Measurements from ENCODE around the gene CHTF18. TPM values are rescaled to one million over a fixed set of nuclear protein-coding genes. Genes with fewer than 3 reads are reported as not detected.
"Not testable (repeated sequence)": the region's sequence is repeated elsewhere in the genome, so short reads cannot be mapped to it uniquely, and the experiment has no call there.

CHTF18 gene
- total RNA-seq, 1 experiment from 2014 or later = 22.6 TPM

DNA sequence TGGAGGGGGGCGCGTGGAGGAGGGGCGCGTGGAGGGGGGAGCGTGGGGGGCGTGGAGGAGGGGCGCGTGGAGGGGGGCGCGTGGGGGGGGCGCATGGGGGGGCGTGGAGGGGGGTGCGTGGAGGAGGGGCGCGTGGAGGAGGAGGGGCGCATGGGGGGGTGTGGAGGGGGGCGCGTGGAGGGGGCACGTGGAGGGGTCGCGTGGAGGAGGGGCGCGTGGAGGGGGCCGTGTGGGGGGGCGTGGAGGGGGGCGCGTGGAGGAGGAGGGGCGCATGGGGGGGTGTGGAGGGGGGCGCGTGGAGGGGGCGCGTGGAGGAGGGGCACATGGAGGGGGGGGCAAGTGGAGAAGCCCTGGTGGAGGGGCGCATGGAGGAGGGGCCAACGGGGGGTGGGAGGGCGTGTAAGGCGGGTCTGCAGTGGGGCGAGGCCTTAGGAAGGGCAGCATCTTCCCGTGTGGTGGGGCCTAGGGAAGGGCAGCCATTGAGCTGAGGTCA, 20.6 kb upstream of the CHTF18 start:
- H3K4me3 ChIP-seq = no peak overlapping the region
- DNase-seq = no peak
- no peaks in the 10 kb centered on the region for H3K36me3 ChIP-seq
- no peaks in the 10 kb centered on the region for H3K9me3 ChIP-seq
- no peaks in the 10 kb centered on the region for H3K27me3 ChIP-seq

DNA sequence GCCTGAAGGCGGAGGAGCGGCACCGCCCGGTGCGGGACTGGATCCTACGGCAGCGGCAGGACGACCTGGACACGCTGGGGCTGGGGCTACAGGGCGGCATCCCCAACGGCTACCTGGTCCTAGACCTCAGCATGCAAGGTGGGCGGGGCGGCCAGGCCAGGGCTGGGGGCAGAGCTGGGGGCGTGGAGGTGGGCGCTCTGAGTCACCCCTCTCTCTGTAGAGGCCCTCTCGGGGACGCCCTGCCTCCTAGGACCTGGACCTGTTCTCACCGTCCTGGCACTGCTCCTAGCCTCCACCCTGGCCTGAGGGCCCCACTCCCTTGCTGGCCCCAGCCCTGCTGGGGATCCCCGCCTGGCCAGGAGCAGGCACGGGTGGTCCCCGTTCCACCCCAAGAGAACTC, 20.0 kb upstream of the CHTF18 start:
- no peaks in the 10 kb centered on the region for H3K36me3 ChIP-seq
- no peaks in the 10 kb centered on the region for H3K9me3 ChIP-seq
- H3K4me3 ChIP-seq = no peak overlapping the region
- no peaks in the 10 kb centered on the region for H3K27me3 ChIP-seq
- DNase-seq = no peak

DNA sequence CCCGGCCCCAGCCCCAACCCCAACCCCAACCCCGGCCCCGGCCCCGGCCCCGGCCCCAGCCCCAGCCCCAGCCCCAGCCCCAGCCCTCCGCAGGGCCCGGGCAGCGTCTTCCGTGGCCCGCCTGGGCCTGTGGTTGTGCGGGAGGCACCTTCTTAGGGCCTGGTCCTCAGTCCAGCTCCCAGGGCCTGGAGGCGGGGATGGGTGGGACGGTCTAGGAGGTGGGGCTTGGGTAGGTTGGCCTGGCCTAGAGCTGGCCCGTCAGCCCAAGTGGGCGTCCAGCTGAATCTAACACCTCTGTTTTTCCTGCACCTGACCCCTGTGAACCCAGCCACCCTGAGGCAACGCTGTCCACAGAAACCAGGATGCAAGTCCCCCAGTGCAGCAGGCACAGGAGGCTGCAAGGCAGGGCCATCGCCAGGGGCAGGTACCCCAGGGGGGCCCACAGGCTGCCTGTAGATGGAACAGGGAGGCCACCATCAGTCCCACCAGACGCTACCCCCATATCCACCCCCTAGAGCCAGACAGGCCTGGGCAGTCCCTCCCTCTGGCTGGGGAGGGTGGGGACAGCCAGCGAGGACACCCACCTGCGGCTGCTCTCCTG, 19.1 kb upstream of the CHTF18 start:
- no peaks in the 10 kb centered on the region for H3K9me3 ChIP-seq
- no peak for DNase-seq
- no peaks in the 10 kb centered on the region for H3K36me3 ChIP-seq
- no peak overlapping the region for H3K4me3 ChIP-seq
- no peaks in the 10 kb centered on the region for H3K27me3 ChIP-seq

DNA sequence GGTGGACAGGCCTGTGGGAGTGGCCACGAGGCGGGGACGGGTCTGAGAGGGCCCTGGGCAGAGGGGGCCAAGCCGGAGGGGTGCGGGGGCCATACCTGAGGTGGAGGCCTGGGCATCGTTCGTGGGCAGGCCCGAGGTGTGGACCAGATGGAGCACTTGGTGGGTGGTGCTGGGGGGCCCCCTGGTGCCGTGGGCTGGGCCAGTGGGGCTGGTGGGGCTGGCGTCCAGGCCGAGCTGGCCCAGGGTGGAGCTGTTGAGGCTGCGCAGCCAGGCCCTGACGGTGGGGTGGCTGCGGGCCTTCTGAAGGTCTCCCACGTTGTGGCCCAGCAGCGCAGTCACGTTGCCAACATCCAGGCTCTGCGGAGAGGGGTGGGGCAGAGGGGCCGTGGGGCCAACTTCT, 18.5 kb upstream of the CHTF18 start:
- no peaks in the 10 kb centered on the region for H3K27me3 ChIP-seq
- no peak for DNase-seq
- H3K36me3 ChIP-seq = no peaks in the 10 kb centered on the region
- no peak overlapping the region for H3K4me3 ChIP-seq
- H3K9me3 ChIP-seq = no peaks in the 10 kb centered on the region

DNA sequence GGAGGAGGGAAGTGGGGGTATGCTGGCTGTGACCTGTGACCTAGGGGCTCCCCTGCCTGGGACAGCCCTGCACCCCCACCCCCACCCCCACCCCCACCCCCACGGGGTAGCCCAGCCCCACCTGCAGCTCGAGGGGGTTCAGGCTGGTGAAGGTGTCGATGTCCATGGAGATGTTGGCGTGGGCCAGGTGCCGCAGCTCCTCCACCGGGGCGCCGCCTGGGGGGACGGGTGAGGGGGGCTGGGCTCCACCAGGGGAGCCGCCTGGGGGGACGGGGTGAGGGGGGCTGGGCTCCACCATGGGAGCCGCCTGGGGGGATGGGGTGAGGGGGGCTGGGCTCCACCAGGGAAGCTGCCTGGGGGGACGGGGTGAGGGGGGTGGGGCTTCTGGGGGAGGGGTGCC, 18.0 kb upstream of the CHTF18 start:
- Histone ChIP-seq H3K36me3 (no peaks in the 10 kb centered on the region), H3K27me3 (no peaks in the 10 kb centered on the region), H3K9me3 (no peaks in the 10 kb centered on the region), H3K4me3 (no peak overlapping the region)
- DNase-seq = no peak

DNA sequence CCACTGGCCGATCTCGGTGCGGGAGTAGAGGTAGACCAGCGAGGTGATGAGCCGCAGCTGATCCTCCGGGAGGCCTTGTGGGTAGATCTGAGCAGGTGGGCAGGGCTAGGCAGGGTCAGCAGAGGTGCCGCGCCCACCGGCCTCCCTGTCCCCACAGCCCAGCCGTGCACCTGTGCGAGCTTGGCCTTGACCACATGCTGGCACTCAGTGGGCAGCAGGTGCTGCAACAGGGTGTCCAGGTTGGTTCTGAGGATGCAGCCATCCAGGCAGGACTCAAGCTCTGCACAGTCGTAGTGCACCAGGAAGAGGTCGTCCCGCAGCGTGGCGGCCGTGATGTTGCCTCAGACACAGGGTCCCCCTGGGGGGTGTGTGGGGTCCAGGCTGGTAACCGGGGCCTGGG, 15.5 kb upstream of the CHTF18 start:
- Histone ChIP-seq H3K4me3 (no peak overlapping the region), H3K27me3 (peaks cover 3% of the 10 kb centered on the region; the same call in 1 of the 2 replicates), H3K9me3 (no peaks in the 10 kb centered on the region), H3K36me3 (no peaks in the 10 kb centered on the region)
- DNase-seq = no peak

DNA sequence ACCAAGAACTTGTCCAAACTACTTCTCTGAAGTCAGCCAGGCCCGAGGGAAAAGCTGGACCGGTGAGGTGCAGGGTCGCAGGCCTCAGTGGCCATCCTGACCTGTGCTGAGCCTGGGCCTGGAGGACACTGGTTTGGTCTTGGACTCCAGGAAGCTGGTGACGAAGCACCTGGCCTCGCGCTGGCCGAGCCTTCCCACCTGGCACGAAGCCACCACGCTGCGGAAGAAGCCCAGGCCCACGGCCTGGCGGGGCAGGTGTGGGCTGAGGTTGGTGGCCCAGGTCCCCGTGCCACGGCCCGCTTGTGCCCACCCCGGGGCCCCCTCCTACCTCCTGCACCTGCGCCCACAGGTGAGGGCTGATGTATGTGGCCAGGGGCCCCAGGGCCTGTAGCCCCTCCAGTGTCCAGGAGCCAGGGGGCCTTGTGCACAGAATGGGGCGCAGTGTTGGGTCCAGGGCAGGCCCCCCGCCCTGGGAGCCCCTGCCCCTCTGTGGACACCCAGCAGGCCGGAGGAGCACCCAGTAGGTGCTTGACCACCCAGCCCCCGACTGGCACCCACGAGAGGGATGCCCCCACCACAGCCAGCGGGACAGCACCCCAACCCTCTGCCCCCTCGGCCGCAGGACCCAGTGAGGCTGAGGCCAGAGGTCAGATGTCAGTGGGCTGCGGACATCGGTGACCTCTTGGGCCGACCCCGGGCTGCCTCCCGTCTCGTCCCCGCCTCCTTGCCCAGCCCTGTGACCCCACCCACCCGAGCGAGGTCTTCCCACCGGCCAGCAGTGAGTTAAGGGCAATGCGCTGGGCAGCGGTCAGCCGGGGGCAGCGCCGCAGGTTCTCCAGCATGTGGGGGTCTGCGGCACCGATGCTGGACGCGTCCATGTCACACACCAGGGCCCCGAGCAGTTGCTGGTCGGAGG, 14.1 kb upstream of the CHTF18 start:
- DNase-seq = no peak
- Histone ChIP-seq H3K4me3 (no peak overlapping the region), H3K36me3 (no peaks in the 10 kb centered on the region), H3K27me3 (peaks cover 5% of the 10 kb centered on the region), H3K9me3 (no peaks in the 10 kb centered on the region)

DNA sequence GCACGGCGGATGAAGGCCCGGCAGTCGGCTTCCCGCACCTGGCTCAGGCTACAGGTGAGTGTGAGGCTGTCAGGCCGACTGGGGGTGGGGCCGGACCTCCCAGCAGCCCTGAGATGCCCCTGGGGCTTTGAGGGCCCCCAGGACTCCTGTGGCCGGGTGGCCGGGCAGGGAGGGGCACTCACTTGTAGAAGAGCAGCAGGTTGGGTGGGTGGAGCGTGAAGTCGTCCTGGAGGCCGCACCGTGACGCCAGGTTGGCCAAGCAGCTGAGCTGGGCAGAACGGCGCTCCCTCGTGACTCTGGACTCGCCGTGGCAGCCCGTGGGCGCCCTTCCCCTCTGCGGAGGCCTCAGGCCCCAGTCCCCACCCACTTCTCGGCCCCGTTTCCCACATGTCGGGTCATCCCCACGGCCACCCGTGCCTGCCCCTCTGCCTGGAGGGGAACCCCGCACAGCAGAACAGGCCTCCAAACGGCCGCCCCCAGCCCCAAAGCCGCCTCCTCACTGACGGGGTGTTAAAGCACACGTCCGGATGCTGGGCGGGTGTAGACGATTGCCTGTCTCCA, 13.1 kb upstream of the CHTF18 start:
- Histone ChIP-seq H3K36me3 (no peaks in the 10 kb centered on the region), H3K4me3 (no peak overlapping the region), H3K9me3 (no peaks in the 10 kb centered on the region), H3K27me3 (peaks cover 5% of the 10 kb centered on the region)
- DNase-seq = no peak

DNA sequence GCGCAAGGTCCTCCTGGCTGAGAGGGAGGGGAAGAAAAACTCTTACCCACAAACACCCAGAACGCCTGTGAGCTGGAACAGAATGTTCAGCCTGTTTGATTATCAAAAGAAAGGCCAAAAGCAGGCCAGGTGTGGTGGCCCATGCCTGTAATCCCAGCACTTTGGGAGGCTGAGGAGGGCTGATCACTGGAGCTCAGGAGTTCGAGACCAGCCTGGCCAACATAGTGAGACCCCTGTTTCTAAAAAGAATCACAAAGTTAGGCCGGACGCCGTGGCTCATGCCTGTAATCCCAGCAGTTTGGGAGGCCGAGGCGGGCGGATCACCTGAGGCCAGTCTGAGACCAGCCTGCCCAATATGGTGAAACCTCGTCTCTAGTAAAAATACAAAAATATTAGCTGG, 12.1 kb upstream of the CHTF18 start:
- not testable (repeated sequence) for DNase-seq

DNA sequence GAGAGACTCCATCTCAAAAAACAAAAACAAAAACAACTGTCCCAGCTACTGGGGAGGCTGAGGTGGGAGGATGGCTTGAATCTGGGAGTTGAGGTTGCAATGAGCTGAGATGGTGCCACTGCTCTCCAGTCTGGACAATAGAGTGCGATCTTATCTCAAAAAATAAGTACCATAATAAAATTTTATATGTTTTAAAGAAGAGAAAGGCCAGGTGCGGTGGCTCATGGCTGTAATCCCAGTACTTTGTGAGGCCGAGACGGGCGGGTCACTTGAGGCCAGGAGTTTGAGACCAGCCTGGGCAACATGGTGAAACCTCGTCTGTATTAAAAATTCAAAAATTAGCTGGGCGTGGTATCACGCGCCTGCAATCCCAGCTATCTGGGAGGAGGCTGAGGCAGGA, 11.6 kb upstream of the CHTF18 start:
- peaks cover 5% of the 10 kb centered on the region for H3K27me3 ChIP-seq
- no peak for DNase-seq
- H3K36me3 ChIP-seq = no peaks in the 10 kb centered on the region
- no peaks in the 10 kb centered on the region for H3K9me3 ChIP-seq
- H3K4me3 ChIP-seq = no peak overlapping the region

More for the DNA sequence above, 12.1 kb upstream of the CHTF18 start:
- not testable (repeated sequence) for H3K9me3 ChIP-seq, H3K36me3 ChIP-seq, H3K27me3 ChIP-seq, H3K4me3 ChIP-seq

DNA sequence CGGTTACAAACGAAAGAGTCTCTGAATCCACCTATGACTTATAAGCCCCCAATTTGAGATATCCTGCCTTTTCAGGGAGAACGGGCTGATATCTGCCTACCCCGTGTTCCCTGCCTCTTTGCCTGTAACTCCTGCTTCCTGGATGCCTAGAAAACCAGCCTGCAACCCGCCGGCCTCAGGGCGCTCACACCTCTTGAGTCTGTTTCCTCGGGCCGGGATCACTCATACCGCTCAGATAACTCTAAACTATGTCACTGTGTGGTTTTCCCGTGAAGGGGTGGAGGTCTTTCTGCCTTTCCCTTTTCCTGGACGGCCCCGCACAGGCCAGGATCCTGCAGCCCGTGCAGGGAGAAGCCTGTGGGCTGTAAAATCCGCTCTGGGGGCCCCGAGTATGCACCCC, 10.6 kb upstream of the CHTF18 start:
- no peak for DNase-seq
- Histone ChIP-seq H3K4me3 (no peak overlapping the region), H3K27me3 (peaks cover 5% of the 10 kb centered on the region), H3K9me3 (no peaks in the 10 kb centered on the region), H3K36me3 (no peaks in the 10 kb centered on the region)

DNA sequence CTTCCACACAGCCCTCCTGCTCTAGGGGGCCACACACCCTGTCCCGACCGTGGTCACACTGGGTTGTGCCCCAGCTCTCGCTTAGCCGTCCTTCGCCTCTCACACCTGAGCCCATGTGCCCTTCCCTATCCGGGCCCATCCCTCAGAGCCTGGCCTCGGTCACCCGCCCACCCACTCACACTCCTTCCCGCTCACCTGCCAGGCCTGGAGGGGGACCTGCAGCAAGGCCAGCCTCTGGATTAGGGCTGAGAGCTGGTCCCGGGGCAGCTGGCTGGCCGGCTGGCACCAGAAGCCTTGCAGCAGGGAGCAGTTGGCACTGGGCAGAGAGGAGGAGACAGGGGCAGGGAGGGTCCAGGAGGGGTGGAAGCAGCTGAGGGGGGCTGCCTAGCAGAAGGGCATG, 10.0 kb upstream of the CHTF18 start:
- Histone ChIP-seq H3K36me3 (no peaks in the 10 kb centered on the region), H3K27me3 (peaks cover 5% of the 10 kb centered on the region), H3K9me3 (no peaks in the 10 kb centered on the region), H3K4me3 (no peak overlapping the region)
- no peak for DNase-seq

DNA sequence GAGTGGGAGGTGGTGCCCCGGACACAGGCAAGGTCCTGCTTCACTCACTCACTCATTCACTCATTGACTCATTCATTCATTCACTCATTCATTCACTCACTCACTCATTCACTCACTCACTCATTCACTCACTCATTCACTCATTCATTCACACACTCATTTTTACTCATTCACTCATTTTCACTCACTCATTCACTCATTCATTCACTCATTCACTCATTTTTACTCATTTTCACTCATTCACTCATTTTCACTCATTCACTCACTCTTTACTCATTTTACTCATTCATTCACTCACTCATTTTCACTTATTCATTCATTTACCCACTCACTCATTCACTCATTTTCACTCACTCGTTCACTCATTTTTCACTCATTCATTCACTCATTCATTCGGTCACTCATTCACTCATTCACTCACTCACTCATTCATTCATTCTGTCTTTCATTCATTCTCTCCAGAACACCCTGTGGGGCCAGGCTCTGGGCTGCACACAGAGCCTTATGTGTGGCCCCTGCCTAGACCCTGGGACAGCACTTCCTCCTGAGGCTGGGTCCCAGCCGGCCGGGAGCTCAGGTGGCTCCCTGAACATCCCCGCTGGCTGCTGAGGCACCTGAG, 9.4 kb upstream of the CHTF18 start:
- H3K4me3 ChIP-seq = no peak overlapping the region
- H3K9me3 ChIP-seq = no peaks in the 10 kb centered on the region
- H3K27me3 ChIP-seq = peaks cover 5% of the 10 kb centered on the region
- DNase-seq = no peak
- H3K36me3 ChIP-seq = no peaks in the 10 kb centered on the region

DNA sequence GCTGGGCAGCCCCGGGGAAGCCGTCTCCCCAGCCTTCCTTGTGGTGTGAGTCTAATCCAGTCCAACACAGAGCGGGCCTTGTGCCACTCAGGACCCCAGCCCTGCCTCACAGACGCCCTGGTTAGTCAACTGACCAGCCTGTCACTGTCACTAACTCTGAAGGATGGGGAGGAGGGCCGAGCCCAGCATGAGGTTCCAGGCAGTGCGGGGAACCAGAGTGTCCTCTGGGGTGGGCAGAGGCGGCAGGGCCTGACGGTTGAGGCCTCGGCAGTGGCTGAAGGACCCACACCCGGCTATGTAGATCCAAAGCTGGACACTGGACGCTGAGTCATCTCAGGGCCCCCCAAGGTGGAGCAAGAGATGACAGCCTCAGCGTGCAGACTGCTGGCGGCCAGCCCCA, 8.9 kb upstream of the CHTF18 start:
- Histone ChIP-seq H3K27me3 (peaks cover 5% of the 10 kb centered on the region), H3K36me3 (no peaks in the 10 kb centered on the region), H3K4me3 (no peak overlapping the region), H3K9me3 (no peaks in the 10 kb centered on the region)
- DNase-seq = no peak

DNA sequence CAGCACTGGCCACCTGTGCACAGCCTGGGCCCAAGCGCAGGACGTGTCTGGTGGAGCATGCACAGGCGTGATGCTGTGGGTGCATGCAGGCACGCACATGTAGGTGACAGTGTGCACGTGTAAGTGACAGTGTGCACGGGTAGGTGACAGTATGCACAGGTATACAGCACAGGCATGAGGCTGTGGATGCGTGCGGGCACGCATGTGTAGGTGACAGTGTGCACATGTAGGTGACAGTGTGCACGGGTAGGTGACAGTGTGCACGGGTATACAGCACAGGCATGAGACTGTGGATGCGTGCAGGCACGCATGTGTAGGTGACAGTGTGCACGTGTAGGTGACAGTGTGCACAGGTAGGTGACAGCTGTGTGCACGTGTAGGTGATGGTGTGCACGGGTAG, 8.1 kb upstream of the CHTF18 start:
- peaks cover 5% of the 10 kb centered on the region for H3K27me3 ChIP-seq
- peaks cover 2% of the 10 kb centered on the region for H3K36me3 ChIP-seq

DNA sequence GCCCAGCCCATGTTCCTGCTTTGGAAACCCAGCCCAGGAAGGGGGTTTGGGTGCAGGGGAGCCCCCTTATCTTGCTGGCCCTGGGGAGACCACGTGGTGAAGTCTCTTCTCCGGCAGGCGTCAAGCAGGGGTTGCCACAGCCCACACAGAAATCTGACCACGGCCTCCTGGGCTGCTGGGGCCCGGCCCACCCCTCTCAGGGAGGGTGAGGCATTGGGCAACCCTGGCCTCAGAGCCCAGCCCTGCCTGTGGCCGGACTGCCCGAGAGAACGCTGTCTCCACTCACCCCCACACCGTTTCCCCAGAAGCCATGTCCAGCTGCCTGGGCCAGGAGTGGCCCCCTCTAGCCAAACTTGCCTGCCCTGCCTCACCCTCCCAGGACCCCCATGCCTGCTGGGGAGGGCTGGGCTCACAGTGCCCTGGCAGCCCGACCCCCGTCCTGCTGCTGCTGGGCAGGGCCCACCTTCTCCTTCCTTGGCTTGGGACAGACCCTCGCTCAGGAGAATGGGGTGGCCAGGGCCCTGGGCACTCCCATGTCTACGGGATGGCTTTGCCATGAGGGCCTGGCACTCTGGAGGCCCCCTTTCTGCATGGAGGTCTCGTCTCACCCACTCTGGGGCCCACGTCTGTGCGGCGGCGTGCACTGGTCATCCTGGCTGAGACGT, 6.9 kb upstream of the CHTF18 start:
- H3K36me3 ChIP-seq = peaks cover 14% of the 10 kb centered on the region
- no peaks in the 10 kb centered on the region for H3K9me3 ChIP-seq
- H3K27me3 ChIP-seq = peaks cover 5% of the 10 kb centered on the region
- DNase-seq = no peak
- H3K4me3 ChIP-seq = no peak overlapping the region

More for the DNA sequence above, 8.1 kb upstream of the CHTF18 start:
- no peak for DNase-seq
- Histone ChIP-seq H3K4me3 (no peak overlapping the region), H3K9me3 (no peaks in the 10 kb centered on the region)

DNA sequence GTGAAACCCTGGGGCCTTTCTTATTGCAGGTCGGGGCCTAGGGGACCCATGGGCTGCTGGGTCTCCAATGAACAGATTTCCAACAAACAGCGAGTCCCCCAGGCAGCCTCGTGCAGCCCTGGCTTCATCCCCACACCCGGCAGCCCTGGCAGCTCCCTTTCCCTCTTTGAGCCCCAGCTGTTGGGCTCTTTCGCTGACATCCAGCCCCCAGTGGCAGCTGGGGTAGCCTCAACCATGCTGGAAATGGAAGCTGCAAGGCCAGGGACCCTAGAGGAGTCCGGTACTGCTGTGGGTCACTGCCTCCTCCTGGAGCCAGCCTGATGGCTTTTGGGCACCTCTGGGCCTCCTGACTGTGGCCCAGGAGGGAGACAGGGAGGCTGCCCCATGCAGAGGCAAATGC, 6.2 kb upstream of the CHTF18 start:
- Histone ChIP-seq H3K9me3 (no peaks in the 10 kb centered on the region), H3K27me3 (peaks cover 5% of the 10 kb centered on the region), H3K36me3 (peaks cover 22% of the 10 kb centered on the region), H3K4me3 (no peak overlapping the region)
- no peak for DNase-seq

Data from MG63 (cell line).